Thoracic aorta (tissue), 2 donors: ENCODE results near the gene ZNFX1. TPM values are rescaled to one million over a fixed set of nuclear protein-coding genes. Genes with fewer than 3 reads are reported as not detected.

Experiments
- ATAC-seq: fragments of 150-250 bp; one replicate; pipeline ENCODE4 v1.8.0; 2017; ENCODE audit warnings: low read depth; ENCODE audit not compliant: insufficient number of reproducible peaks, low FRiP score
- DNase-seq: peaks from one replicate; pipeline ENCODE4 v3.0.0-alpha.2; 2020; ENCODE audit warnings: low spot score
- H3K27ac ChIP-seq, 2 donors: fragments of 200-600 bp; sonication (generic); 1 replicate in 1 of 2; 2 replicates in 1 of 2; pipeline ENCODE4 v1.5.1; 2016; ENCODE audit warnings: mild to moderate bottlenecking in 2 of 2, moderate library complexity in 2 of 2
- H3K27me3 ChIP-seq: fragments of 200-600 bp; sonication (generic); replicated peaks from 2 replicates; pipeline ENCODE4 v1.6.0; 2016; ENCODE audit warnings: mild to moderate bottlenecking; ENCODE audit not compliant: insufficient read depth
- H3K36me3 ChIP-seq: fragments of 200-600 bp; sonication (generic); one replicate; pipeline ENCODE4 v1.5.1; 2016
- H3K4me1 ChIP-seq, 2 donors: fragments of 200-600 bp; sonication (generic); 1 replicate in 1 of 2; 2 replicates in 1 of 2; pipeline versions ENCODE4 v1.5.1 to v1.6.0; 2016; ENCODE audit warnings: low read depth in 2 of 2, mild to moderate bottlenecking in 1 of 2; ENCODE audit not compliant: control insufficient read depth in 1 of 2
- H3K4me3 ChIP-seq: fragments of 200-600 bp; sonication (generic); 2 replicates; pipeline ENCODE4 v1.5.1; 2016; ENCODE audit warnings: mild to moderate bottlenecking
- H3K9me3 ChIP-seq: fragments of 200-600 bp; sonication (generic); 2 replicates; pipeline ENCODE4 v1.5.1; 2016
- total RNA-seq, 2 donors: library from RNA; depleted of rRNA; stranded (reverse); fragments of >200 nt; gene quantifications; one replicate each; pipeline versions ENCODE4 v1.1.0 to v1.2.3, GENCODE V29; 2016
- TF ChIP-seq, protein P1 (sequence below): fragments of 200-600 bp; sonication (generic); IDR thresholded peaks from one replicate; pipeline ENCODE4 v1.5.1; 2019; ENCODE audit warnings: antibody characterized with exemption

The ZNFX1 gene
- total RNA-seq, 2 donors from 2014 or later: 65.3 to 74.7 TPM

DNA sequence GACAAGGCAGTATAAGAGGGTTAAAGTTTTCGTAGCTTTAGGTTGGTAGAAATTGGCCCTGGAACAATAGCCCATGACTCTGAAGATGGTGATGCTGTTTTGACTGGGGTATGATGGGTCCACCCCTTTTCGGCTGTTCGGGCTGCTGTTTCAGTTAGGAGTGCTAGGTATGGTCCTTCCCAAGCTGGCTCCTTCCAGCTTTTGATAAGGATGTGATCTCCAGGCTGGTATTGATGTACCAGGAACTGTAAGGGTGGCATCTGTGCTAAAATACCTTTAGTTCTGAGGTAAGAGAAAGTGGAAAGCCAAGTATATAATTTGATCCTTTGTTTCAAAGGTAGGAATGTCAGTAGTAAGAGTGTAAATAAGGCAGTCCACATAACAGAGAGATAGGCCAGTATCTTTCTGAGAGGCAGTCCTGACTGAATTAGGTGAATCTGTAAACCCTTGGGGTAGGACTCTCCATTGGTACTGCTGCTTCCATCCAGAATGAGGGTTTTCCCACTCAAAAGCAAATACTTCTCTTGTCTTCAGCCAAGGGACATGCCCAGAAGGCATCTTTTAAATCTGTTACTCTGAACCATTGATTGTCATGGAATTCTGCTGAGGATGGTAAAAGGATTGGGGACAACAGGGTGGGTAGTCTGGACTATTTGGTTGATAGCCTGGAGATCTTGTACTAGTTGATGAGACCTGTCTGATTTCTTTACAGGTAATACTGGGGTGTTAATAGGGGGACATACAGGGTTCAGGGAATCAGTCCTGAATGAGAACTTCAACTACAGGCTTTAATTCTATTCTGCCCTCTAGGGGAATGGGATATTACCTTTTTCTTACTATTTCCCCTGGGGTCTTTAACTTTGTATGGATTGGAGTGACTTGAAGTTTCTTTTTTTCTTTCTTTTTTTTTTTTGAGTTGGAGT is 6.1 kb upstream of the ZNFX1 start:
- Histone ChIP-seq H3K36me3 (peaks cover 72% of the 10 kb centered on the region), H3K27ac (no peak overlapping the region), H3K9me3 (peaks cover 25% of the 10 kb centered on the region), H3K4me1 (peaks cover 13 to 44% of the 10 kb centered on the region in 2 donors), H3K4me3 (no peak overlapping the region), H3K27me3 (no peaks in the 10 kb centered on the region)
- ATAC-seq: no peak
- TF ChIP-seq, protein P1, sequence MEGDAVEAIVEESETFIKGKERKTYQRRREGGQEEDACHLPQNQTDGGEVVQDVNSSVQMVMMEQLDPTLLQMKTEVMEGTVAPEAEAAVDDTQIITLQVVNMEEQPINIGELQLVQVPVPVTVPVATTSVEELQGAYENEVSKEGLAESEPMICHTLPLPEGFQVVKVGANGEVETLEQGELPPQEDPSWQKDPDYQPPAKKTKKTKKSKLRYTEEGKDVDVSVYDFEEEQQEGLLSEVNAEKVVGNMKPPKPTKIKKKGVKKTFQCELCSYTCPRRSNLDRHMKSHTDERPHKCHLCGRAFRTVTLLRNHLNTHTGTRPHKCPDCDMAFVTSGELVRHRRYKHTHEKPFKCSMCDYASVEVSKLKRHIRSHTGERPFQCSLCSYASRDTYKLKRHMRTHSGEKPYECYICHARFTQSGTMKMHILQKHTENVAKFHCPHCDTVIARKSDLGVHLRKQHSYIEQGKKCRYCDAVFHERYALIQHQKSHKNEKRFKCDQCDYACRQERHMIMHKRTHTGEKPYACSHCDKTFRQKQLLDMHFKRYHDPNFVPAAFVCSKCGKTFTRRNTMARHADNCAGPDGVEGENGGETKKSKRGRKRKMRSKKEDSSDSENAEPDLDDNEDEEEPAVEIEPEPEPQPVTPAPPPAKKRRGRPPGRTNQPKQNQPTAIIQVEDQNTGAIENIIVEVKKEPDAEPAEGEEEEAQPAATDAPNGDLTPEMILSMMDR: no peak
- no peak for DNase-seq

GRCh38 chr20:49283176-49283702 is 5.4 kb upstream of the ZNFX1 start:
- H3K36me3 ChIP-seq: peaks cover 70% of the 10 kb centered on the region
- peaks cover 25% of the 10 kb centered on the region for H3K9me3 ChIP-seq
- H3K4me3 ChIP-seq: no peak overlapping the region
- DNase-seq (no peak), ATAC-seq (no peak)
- peaks cover 13 to 45% of the 10 kb centered on the region in 2 donors for H3K4me1 ChIP-seq
- H3K27me3 ChIP-seq: no peaks in the 10 kb centered on the region
- no peak overlapping the region for H3K27ac ChIP-seq
- TF ChIP-seq, protein P1: no peak

DNA sequence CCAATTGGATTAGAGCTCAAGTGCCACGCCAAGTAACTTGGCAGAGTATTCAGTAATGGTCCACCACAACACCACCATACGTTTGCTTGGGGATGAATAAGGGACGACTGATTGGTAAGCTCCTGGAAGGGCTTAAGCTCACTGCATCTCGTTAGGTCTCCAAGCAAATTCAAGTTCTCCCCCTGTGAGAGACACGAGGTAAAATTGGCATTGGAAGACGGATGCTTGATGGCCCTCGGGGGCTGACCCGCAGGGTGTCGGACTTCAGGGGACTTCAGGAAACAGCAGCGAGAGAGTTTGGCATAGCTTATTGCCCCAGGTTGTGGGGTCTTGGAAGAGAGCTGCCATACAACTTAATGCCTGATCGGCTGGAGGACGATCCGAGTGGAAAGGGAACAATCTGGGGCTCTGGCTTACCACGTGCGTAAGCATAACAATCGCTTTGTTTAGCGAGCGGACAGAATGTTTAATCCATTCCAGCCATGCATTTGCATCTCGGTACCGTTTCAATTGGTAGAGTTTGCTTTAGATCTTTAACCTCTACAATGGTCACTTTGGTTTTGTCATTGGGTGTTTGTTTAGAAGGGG is 4.8 kb upstream of the ZNFX1 start:
- H3K27ac ChIP-seq: no peak overlapping the region
- TF ChIP-seq, protein P1: no peak
- no peak overlapping the region for H3K4me3 ChIP-seq
- ATAC-seq (no peak), DNase-seq (no peak)
- peaks cover 70% of the 10 kb centered on the region for H3K36me3 ChIP-seq
- H3K9me3 ChIP-seq: peaks cover 25% of the 10 kb centered on the region
- no peaks in the 10 kb centered on the region for H3K27me3 ChIP-seq
- H3K4me1 ChIP-seq: peaks cover 13 to 42% of the 10 kb centered on the region in 2 donors

- no peak for ATAC-seq
- H3K27ac ChIP-seq: no peak overlapping the region
- peaks cover 68% of the 10 kb centered on the region for H3K36me3 ChIP-seq
- H3K9me3 ChIP-seq: peaks cover 23% of the 10 kb centered on the region
- no peaks in the 10 kb centered on the region for H3K27me3 ChIP-seq
- H3K4me3 ChIP-seq: no peak overlapping the region
- TF ChIP-seq, protein P1: no peak
- DNase-seq: no peak
- H3K4me1 ChIP-seq: peaks cover 13 to 38% of the 10 kb centered on the region in 2 donors
These were observed 4.1 kb upstream of the ZNFX1 start for GRCh38 chr20:49281913-49282467.
